NCI-H128 (cell line): Measurements from ENCODE around the gene OLFML2B.
"Not testable (repeated sequence)": the region's sequence is repeated elsewhere in the genome, so short reads cannot be mapped to it uniquely, and the experiment has no call there.

ENCODE experiments used
- DNase-seq: peaks from one replicate; lab custom pipeline; 2025; ENCODE audit not compliant: unreplicated experiment; lab: John Stamatoyannopoulos, UW

Gene OLFML2B

GRCh38 chr1:162036163-162036562, 12.5 kb upstream of the OLFML2B start:
- DNase-seq, result no peak

GRCh38 chr1:162035241-162035640, 11.6 kb upstream of the OLFML2B start:
- DNase-seq, result no peak

- DNase-seq, result no peak
Observed at GRCh38 chr1:162033428-162033827, 9.8 kb upstream of the OLFML2B start.

GRCh38 chr1:162030759-162031280, 7.2 kb upstream of the OLFML2B start:
- no peak for DNase-seq

- no peak for DNase-seq
Observed at GRCh38 chr1:162029157-162029556, 5.5 kb upstream of the OLFML2B start.

- no peak for DNase-seq
Observed at GRCh38 chr1:162028726-162029125, 5.1 kb upstream of the OLFML2B start.

- no peak for DNase-seq
Observed at GRCh38 chr1:162026881-162027280, 3.2 kb upstream of the OLFML2B start.

- no peak for DNase-seq
Observed at GRCh38 chr1:162025541-162025940, 1.9 kb upstream of the OLFML2B start.

GRCh38 chr1:162023181-162023546, 505 bp downstream of the OLFML2B start:
- no peak for DNase-seq

GRCh38 chr1:162022626-162023025, 1.0 kb downstream of the OLFML2B start:
- no peak for DNase-seq

- no peak for DNase-seq
Observed at GRCh38 chr1:162021124-162021523, 2.5 kb downstream of the OLFML2B start.

- no peak for DNase-seq
Observed at GRCh38 chr1:162020150-162020549, 3.5 kb downstream of the OLFML2B start.

GRCh38 chr1:162019446-162019845, 4.2 kb downstream of the OLFML2B start:
- no peak for DNase-seq

- DNase-seq, result no peak
Observed at GRCh38 chr1:162019006-162019405, 4.7 kb downstream of the OLFML2B start.

GRCh38 chr1:162018418-162018817, 5.3 kb downstream of the OLFML2B start:
- no peak for DNase-seq

- not testable (repeated sequence) for DNase-seq
Observed at GRCh38 chr1:162017791-162018190, 5.9 kb downstream of the OLFML2B start.

GRCh38 chr1:162016631-162017030, 7.0 kb downstream of the OLFML2B start:
- DNase-seq, result no peak

GRCh38 chr1:162015196-162015595, 8.5 kb downstream of the OLFML2B start:
- no peak for DNase-seq

GRCh38 chr1:162014202-162014601, 9.5 kb downstream of the OLFML2B start:
- no peak for DNase-seq

GRCh38 chr1:162013289-162013688, 10.4 kb downstream of the OLFML2B start:
- no peak for DNase-seq

- DNase-seq, result no peak
Observed at GRCh38 chr1:162011337-162012012, 12.2 kb downstream of the OLFML2B start.

- DNase-seq, result no peak
Observed at GRCh38 chr1:162010175-162010506, 13.5 kb downstream of the OLFML2B start.

- DNase-seq, result no peak
Observed at GRCh38 chr1:162009501-162010174, 14.0 kb downstream of the OLFML2B start.
